SJSA1 (cell line): ENCODE results near the gene UTS2B. TPM values are rescaled to one million over a fixed set of nuclear protein-coding genes. Genes with fewer than 3 reads are reported as not detected.

ENCODE experiments used
- DNase-seq, 2 experiments: peaks; one replicate each; pipeline ENCODE4 v3.0.0-alpha.2; 2015 to 2020; ENCODE audit warnings: low spot score in 2 of 2, low read depth in 1 of 2
- H3K27ac ChIP-seq: fragments of 250-450 bp; sonication (Bioruptor Pico); 2 replicates; pipeline ENCODE4 v1.5.1; 2020; ENCODE audit warnings: mild to moderate bottlenecking, moderate library complexity
- H3K27me3 ChIP-seq: fragments of 250-450 bp; sonication (Bioruptor Pico); replicated peaks from 2 replicates; pipeline ENCODE4 v1.5.1; 2020; ENCODE audit warnings: mild to moderate bottlenecking, moderate library complexity
- H3K36me3 ChIP-seq: fragments of 250-450 bp; sonication (Bioruptor Pico); 2 replicates; pipeline ENCODE4 v1.5.1; 2020; ENCODE audit warnings: mild to moderate bottlenecking
- H3K4me1 ChIP-seq: fragments of 250-450 bp; sonication (Bioruptor Pico); replicated peaks from 2 replicates; pipeline ENCODE4 v1.6.1; 2021; ENCODE audit warnings: mild to moderate bottlenecking
- H3K4me3 ChIP-seq: fragments of 250-450 bp; sonication (Bioruptor Pico); 2 replicates; pipeline ENCODE4 v1.5.1; 2020; ENCODE audit warnings: mild to moderate bottlenecking
- H3K9me3 ChIP-seq: fragments of 250-450 bp; sonication (Bioruptor Pico); replicated peaks from 2 replicates; pipeline ENCODE4 v1.5.1; 2020; ENCODE audit warnings: mild to moderate bottlenecking
- total RNA-seq: library from RNA; depleted of rRNA; stranded (reverse); fragments of >200 nt; shearing (Covaris generic); gene quantifications from 2 replicates; pipeline ENCODE4 v1.2.3, GENCODE V29; 2014

UTS2B gene
- total RNA-seq, 1 experiment from 2014 or later = 0.76 TPM

GRCh38 chr3:191361456-191361855 is 31.1 kb upstream of the UTS2B start:
- DNase-seq = no peak
- H3K4me3 ChIP-seq = no peak overlapping the region
- H3K27me3 ChIP-seq = no peaks in the 10 kb centered on the region
- H3K4me1 ChIP-seq = peaks cover 23% of the 10 kb centered on the region
- peaks cover 78% of the 10 kb centered on the region for H3K36me3 ChIP-seq
- no peak overlapping the region for H3K27ac ChIP-seq
- no peaks in the 10 kb centered on the region for H3K9me3 ChIP-seq

- no peaks in the 10 kb centered on the region for H3K27me3 ChIP-seq
- H3K4me3 ChIP-seq = no peak overlapping the region
- no peak for DNase-seq
- H3K36me3 ChIP-seq = peaks cover 69% of the 10 kb centered on the region
- peaks cover 31% of the 10 kb centered on the region for H3K4me1 ChIP-seq
- no peaks in the 10 kb centered on the region for H3K9me3 ChIP-seq
- no peak overlapping the region for H3K27ac ChIP-seq
These were observed 30.3 kb upstream of the UTS2B start for GRCh38 chr3:191360620-191361019.

DNA sequence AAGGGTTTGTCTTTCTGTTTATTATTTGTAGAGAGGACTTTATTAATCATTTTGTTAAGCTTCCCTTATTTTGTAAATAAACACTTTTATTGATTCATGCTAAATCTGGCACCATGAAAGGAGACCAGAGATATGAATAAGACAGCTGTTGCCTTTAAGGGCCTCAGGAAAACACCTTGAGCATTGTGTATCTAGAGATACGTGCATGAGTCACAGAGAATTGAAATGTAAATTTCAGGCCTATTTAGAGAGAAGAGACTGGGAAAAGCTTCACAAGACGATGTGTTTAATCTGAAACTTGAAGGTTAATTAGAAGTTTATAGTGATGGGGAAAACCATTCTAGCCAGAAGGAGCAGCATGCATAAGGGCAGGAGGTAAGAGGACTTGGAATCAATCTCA is 28.6 kb upstream of the UTS2B start:
- Histone ChIP-seq H3K36me3 (peaks cover 60% of the 10 kb centered on the region), H3K4me1 (peaks cover 34% of the 10 kb centered on the region), H3K4me3 (no peak overlapping the region), H3K9me3 (no peaks in the 10 kb centered on the region), H3K27me3 (no peaks in the 10 kb centered on the region), H3K27ac (no peak overlapping the region)
- no peak for DNase-seq

GRCh38 chr3:191357909-191358308 is 27.6 kb upstream of the UTS2B start:
- Histone ChIP-seq H3K36me3 (peaks cover 52% of the 10 kb centered on the region), H3K27ac (no peak overlapping the region), H3K4me3 (no peak overlapping the region), H3K27me3 (no peaks in the 10 kb centered on the region), H3K9me3 (no peaks in the 10 kb centered on the region), H3K4me1 (peaks cover 34% of the 10 kb centered on the region)
- no peak for DNase-seq

DNA sequence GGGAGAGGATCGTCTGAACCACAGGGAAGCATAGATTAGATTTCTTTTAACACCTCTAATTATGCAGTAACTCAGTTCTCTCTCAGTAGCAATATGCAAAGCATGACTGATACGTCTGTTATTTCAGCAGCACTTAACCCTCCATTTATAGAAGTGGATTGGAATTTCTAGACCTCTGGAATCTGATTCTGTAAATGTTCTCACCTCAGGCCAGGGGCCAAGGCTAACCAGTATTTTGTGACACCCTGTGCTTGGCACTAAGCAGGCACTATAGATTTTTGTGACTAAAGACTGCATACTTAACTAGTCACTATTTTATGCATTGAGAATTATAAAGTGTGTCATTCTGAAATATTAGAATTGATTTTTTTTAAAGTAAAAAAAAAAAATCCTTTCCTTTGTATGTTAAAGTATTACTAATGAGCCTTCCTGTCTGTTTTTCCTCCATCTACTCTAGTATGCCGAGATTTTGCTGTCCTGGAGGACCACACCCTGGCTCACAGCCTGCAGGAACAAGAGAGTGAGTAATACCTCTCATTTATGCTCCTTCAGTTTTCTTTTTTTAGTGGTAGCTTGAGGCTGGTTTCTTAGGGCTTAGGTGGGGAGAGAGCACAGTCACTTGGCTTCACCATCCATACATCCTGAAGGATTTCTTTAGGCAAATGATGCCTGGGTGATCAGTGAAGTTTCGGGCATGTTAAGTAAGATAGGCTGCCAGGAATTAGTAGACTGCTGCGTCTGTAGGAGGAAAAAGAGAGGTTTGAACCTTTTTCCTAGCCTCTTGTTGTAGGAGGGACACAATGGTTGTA is 26.5 kb upstream of the UTS2B start:
- Histone ChIP-seq H3K36me3 (peaks cover 46% of the 10 kb centered on the region), H3K4me3 (no peak overlapping the region), H3K9me3 (no peaks in the 10 kb centered on the region), H3K27me3 (no peaks in the 10 kb centered on the region), H3K4me1 (peaks cover 38% of the 10 kb centered on the region), H3K27ac (peak overlapping the region; percentile 70)
- DNase-seq = peak; percentile 52 to 55

DNA sequence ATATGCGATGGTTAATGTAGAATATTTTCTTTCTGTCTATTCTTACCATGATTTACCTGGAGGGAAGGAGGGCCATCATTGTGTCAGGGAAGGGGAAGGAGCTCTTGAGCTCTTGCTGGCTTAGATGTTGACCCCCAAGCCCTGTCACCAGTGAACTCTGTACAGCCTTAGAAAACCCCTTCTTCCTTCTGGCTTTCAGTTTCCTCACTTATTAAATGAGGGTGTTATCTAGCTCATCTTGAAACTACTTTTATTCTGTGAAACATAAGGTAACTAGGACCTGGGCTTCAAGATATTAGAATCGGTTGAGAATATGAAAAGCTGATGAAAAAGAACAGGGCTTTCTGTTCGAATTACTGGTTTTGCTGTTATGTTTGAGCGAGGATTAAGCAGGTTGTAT is 25.1 kb upstream of the UTS2B start:
- DNase-seq = no peak

DNA sequence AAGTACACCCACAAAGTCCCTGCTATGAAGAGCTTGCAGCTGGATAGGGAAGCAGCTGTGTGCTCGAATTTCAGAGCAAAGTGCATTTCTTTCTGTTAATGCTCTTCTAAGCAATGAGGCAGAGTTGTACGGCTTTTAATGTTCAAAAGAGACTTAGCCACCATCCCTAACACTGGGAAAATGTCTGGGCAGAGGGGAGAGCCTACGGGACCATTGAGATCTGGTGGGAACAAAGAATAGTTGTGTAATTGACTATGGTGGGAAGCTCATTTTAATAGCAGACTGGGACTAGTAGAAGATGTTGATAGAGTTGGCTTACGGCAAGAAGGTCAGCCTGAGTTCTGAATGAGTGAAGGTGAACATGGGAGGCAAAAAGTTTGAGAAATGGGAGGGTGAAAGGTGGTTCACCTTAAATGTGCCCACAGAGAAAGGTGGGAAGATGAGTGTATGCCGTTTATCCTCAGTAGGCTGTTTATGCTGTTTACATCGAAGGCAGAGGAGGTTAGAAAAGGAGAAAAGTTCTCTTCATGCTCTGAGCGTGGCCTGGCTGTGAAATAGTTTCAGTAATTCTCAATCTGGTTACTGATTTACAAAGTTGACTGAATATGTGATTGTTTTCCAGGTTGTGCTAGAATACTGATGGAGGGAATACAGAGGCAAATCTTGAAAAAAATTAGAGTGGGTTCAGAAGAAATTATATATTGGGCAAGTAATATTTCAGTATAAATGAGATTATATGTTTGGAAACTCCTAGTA is 22.9 kb upstream of the UTS2B start:
- Histone ChIP-seq H3K36me3 (peaks cover 11% of the 10 kb centered on the region), H3K27ac (no peak overlapping the region), H3K4me1 (peaks cover 59% of the 10 kb centered on the region)

More for the DNA sequence above, 25.1 kb upstream of the UTS2B start:
- Histone ChIP-seq H3K36me3 (peaks cover 33% of the 10 kb centered on the region), H3K27me3 (no peaks in the 10 kb centered on the region), H3K27ac (no peak overlapping the region), H3K4me3 (no peak overlapping the region), H3K9me3 (no peaks in the 10 kb centered on the region), H3K4me1 (peaks cover 52% of the 10 kb centered on the region)

GRCh38 chr3:191352014-191352413 is 21.7 kb upstream of the UTS2B start:
- no peak overlapping the region for H3K27ac ChIP-seq
- H3K9me3 ChIP-seq = no peaks in the 10 kb centered on the region
- H3K4me1 ChIP-seq = peaks cover 53% of the 10 kb centered on the region
- no peaks in the 10 kb centered on the region for H3K27me3 ChIP-seq
- DNase-seq = no peak
- no peak overlapping the region for H3K4me3 ChIP-seq
- no peaks in the 10 kb centered on the region for H3K36me3 ChIP-seq

More for the DNA sequence above, 22.9 kb upstream of the UTS2B start:
- no peak for DNase-seq
- Histone ChIP-seq H3K4me3 (no peak overlapping the region), H3K27me3 (no peaks in the 10 kb centered on the region), H3K9me3 (no peaks in the 10 kb centered on the region)

DNA sequence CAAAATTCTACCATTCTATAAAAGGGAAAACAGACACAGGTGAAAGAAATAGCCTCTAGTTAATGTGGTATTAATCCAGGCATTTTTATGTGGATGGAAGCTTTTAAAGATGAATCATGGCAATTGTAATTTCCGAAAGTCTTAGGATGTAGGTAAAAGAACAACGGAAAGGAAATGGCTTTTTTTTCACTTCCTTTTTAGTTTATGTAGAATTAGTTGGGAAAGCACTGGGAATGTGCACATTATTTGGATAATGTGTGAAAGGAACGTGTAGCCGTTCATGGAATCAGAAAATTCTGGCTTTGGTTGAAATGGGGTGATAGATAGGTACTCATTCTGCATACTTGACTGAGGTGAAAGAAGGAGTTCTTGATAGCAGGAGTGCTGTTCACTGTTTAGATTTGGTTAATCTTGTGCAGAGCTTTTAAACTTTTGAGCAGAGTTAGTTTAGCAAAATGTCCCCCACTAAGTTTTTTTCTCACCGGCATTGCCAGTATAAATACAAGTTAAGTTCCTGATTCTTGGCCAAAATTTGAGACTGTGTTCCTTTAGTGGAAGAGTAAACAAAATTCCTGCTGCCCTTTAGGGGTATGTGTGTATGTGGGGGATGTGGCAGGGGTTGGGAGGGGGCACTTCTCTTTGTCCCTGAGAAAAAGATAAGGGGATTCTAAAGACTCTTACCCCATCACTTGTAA is 20.2 kb upstream of the UTS2B start:
- peak overlapping the region; percentile 30 for H3K27ac ChIP-seq
- no peaks in the 10 kb centered on the region for H3K36me3 ChIP-seq
- no peaks in the 10 kb centered on the region for H3K9me3 ChIP-seq
- no peaks in the 10 kb centered on the region for H3K27me3 ChIP-seq
- peak in 1 of 2 experiments; percentile 20 for DNase-seq
- H3K4me3 ChIP-seq = no peak overlapping the region
- peaks cover 38% of the 10 kb centered on the region for H3K4me1 ChIP-seq

GRCh38 chr3:191348098-191348497 is 17.8 kb upstream of the UTS2B start:
- Histone ChIP-seq H3K4me1 (peaks cover 35% of the 10 kb centered on the region), H3K27me3 (no peaks in the 10 kb centered on the region)

DNA sequence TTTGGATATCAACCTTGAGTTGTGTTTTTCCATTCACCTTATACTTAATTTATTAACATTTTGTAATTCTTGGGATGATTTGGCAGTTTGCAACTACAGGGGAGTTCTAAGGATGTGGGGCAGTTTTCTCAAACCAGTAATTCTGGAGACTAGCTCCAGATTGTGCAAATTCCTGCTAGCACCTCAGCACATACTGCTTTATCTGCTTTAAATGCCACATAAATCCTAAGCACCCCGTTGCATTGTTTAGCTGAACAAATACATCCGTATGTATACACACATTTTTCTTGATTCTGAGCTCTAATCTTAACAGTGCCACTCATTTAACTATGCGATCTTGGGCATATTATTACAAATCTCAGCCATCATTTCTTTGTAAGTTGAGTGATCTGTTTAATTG is 16.9 kb upstream of the UTS2B start:
- Histone ChIP-seq H3K36me3 (no peaks in the 10 kb centered on the region), H3K27ac (no peak overlapping the region)

More at GRCh38 chr3:191348098-191348497, 17.8 kb upstream of the UTS2B start:
- H3K27ac ChIP-seq = no peak overlapping the region
- H3K9me3 ChIP-seq = no peaks in the 10 kb centered on the region
- H3K36me3 ChIP-seq = no peaks in the 10 kb centered on the region
- H3K4me3 ChIP-seq = no peak overlapping the region
- no peak for DNase-seq

DNA sequence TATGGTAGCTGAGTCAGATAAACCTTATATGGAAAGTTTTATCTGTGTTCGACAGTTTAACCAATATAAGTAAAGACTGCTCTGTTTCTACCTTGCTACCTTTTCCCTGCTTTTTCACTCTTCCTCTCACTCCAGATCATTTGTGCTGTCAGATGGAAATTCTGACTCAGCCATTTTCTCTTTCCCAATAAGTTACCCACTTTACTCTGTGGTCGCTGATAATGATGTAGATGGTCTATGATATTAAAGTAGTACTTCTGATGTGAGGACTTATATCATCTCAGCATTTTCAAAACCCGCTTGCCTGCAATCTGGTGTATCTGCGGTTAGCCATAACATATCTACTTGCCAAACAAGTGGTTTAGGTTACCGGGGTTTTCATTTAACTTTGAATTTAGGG is 15.0 kb upstream of the UTS2B start:
- peaks cover 17% of the 10 kb centered on the region for H3K4me1 ChIP-seq
- no peak for DNase-seq
- no peak overlapping the region for H3K4me3 ChIP-seq
- no peaks in the 10 kb centered on the region for H3K27me3 ChIP-seq
- H3K27ac ChIP-seq = no peak overlapping the region
- H3K9me3 ChIP-seq = no peaks in the 10 kb centered on the region
- H3K36me3 ChIP-seq = no peaks in the 10 kb centered on the region

More for the DNA sequence above, 16.9 kb upstream of the UTS2B start:
- DNase-seq = no peak
- H3K4me1 ChIP-seq = peaks cover 35% of the 10 kb centered on the region
- no peak overlapping the region for H3K4me3 ChIP-seq
- H3K27me3 ChIP-seq = no peaks in the 10 kb centered on the region
- H3K9me3 ChIP-seq = no peaks in the 10 kb centered on the region

- Histone ChIP-seq H3K27ac (no peak overlapping the region), H3K27me3 (no peaks in the 10 kb centered on the region), H3K36me3 (no peaks in the 10 kb centered on the region), H3K4me1 (peaks cover 11% of the 10 kb centered on the region), H3K4me3 (no peak overlapping the region), H3K9me3 (no peaks in the 10 kb centered on the region)
- no peak for DNase-seq
These were observed 13.6 kb upstream of the UTS2B start for GRCh38 chr3:191343913-191344312.

GRCh38 chr3:191343115-191343514 is 12.8 kb upstream of the UTS2B start:
- H3K27me3 ChIP-seq = no peaks in the 10 kb centered on the region
- H3K4me3 ChIP-seq = no peak overlapping the region
- no peak for DNase-seq

More at GRCh38 chr3:191343115-191343514, 12.8 kb upstream of the UTS2B start:
- Histone ChIP-seq H3K9me3 (no peaks in the 10 kb centered on the region), H3K36me3 (no peaks in the 10 kb centered on the region), H3K27ac (no peak overlapping the region), H3K4me1 (peaks cover 15% of the 10 kb centered on the region)
